GM21786 (cell line): ENCODE data around the gene CARD19.
A peak's percentile ranks its signal among the peaks of the same experiment; 100 is the strongest.

ENCODE experiments used
- ATAC-seq: cut with Tn5 transposase; IDR thresholded peaks from one replicate; pipeline ENCODE4 v1.9.1; 2021; ENCODE audit not compliant: unreplicated experiment

The CARD19 gene

DNA sequence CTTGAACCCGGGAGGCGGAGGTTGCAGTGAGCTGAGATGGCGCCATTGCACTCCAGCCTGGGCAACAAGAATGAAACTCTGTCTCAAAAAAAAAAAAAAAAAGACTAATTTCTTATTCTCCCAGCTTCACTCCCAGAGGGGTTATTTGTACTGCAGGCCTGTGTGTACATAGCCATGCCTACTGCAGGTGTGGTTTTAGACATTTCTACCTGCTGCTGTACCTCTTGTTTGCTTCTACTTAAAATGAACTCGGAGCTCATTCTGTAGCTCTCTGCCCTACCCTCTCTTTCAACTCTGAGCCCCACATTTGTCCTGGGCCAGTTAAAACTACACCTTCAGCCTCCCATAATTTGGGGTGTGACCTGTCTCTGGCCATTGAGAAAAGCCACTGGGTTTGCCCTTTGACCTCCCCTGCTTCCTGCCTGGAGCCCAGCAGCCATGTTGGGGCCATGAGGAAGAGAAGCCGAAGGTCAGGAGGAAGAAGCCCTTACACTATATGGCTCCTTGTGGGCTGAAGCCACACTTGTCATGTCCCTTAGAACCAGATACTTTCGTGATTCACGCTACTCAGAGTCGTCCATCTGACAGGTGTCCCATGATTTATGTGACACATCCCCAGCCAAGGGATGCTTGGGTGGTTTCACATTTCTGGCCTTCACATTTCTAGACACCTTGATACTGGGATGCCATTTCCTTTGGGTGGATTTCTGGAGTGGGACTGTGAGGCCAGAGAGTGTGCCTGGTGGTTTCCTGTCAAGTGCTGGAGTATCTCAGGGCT, 9.4 kb upstream of the CARD19 start:
- no peak for ATAC-seq

DNA sequence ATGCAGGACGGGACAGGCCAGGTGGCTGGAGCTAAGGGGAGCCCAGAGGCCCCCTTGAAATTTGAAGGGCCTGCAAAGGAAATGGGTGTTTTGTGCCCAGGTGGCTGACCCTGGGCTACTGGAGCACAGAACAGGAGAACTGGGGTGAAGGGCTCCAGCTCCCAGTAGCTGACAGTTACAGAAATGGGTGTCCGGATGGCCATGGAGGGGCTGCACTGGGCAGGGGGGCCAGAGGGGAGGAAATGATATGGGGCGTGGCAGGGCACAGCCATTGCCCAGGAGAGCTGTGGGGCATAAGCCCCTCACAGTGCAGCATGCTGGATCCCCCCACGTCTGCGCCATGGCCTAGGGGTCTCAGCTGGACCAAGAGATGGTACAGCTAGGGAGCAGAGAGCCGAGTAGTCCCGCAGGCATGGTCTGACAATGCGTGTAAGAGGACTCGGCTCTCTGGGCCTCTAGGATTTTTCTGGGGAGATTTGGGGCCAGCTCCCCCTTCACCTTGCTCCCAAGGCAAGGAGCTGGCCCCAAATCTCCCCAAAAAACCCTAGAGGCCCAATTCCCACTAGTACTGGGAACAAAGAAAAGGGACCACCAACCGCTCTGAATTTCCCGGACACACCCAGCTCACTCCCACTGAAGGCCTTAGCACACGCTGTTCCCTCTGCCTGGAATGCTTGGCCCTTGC, 7.9 kb upstream of the CARD19 start:
- ATAC-seq = no peak

DNA sequence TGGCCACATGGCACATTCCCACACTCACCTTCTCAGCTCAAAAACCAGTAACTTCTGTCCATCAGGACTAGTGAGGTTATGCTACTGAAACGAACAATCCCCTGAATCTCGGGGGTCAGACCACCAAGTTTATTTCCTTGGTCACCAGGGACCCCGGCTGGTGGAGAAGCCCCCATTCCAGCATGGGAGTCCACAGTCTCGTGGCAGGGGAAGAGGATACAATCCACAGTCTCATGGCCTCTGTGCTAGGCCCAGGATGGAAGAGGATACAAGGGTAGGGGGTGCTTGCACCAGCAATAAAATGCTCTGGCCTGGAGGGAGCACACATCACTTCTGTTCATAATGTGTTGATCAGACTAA, 7.4 kb upstream of the CARD19 start:
- ATAC-seq = no peak

DNA sequence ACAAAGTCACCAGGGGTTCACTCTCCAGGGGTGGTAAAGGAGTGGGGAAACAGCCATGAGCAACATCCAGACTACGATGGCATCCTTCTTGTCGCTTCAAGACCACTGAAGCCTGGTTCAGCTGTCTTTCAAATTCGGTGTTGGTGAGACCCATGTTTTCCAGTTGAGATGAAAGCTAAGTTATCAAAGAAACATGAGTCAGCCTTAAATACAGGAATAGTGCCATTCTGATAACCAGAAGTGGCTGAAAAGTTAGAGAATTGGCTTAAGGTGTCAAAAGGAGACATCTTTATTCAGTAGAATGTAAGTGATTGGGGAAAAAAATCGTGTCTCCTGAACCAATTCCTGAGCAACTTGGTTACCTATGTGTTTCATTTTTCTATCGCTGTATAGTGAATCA, 7.0 kb upstream of the CARD19 start:
- no peak for ATAC-seq

- ATAC-seq = no peak
Observed at GRCh38 chr9:93089481-93089991, 6.5 kb upstream of the CARD19 start.

DNA sequence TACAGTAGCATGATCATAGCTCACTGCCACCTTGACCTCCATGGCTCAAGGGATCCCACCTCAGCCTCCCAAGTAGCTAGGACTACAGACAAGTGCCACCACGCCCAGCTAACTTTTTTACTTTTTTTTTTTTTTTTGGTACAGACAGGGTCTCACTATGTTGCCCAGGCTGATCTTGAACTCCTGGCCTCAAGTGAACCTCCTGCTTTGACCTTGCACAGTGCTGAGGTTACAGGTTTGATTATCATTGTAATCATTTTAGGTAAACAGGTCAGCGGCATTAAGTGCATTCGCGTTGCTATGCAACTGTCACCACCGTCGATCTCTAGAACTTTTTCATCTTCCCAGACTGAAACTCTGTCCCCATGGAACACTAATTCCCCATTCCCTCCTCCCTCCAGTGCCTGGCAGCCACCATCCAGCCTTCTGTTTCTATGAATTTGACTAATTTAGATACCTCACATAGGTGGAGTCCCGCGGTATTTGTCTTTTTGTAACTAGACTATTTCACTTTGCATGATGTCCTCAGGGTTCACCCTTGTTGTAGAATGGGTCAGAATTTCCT, 5.8 kb upstream of the CARD19 start:
- ATAC-seq = no peak

- ATAC-seq = no peak
Observed at GRCh38 chr9:93091056-93091452, 5.0 kb upstream of the CARD19 start.

DNA sequence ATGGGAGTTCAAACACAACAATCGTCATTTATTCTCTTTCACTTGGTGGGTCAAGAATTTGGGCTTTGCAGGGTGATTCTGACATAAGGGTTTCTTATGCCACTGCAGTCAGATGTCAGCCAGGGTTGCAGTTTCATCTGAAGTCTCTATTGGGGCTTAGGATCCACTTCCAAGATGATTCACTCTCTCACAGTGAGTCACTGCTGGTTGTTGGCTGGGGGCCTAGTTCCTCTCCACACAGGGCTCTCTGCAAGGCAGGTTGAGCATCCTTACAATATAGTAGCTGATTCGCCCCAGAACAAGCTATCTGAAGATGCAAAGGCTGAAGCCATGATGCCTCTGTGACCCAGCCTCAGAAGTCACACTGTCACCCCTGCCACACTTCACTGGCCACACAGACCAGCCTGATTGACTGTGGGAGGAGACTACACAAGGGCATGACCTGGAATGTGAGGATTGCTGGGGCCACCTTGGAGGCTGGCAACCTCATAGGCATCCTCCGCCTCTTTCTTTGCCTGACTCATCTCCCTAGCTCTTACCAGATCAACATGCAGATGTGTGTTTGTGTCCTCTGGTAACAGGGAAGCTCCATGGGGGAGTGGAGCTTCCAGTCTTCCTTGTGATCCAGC, 4.5 kb upstream of the CARD19 start:
- ATAC-seq = no peak

- no peak for ATAC-seq
Observed at GRCh38 chr9:93092251-93092991, 3.6 kb upstream of the CARD19 start.

GRCh38 chr9:93093127-93093876, 2.7 kb upstream of the CARD19 start:
- ATAC-seq = no peak

- no peak for ATAC-seq
Observed at GRCh38 chr9:93093877-93094657, 1.9 kb upstream of the CARD19 start.

DNA sequence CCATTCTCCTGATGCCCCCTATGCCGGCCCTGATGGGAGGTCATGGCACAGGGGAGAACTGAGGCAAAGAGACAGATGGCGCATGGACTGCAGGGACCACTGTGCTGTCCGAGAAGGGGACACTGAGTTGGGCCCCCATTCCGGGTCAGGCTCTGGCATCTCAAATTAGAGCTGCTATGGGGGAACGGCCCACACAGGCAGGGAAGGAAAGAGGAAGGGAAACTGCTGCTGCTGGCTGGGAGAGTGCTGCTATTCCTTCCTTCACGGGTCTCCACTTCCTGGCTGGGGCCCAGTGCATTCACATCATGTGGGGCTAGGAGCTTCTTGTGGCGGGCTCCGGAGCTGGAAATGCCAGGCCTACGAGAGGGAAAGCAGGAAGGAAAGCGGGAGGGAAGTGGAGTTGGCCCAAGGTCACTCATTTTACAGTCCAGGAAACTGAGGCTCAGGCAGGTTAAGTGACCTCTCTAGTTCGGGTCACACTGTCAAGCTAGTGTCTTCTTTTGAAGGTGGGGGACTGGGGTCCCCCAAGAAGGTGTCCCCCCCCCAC, 1.3 kb upstream of the CARD19 start:
- ATAC-seq = peak; percentile 12

GRCh38 chr9:93095205-93096130, 549 bp upstream of the CARD19 start:
- ATAC-seq = peak; percentile 54

- ATAC-seq = no peak
Observed at GRCh38 chr9:93096811-93097382, 880 bp downstream of the CARD19 start.

DNA sequence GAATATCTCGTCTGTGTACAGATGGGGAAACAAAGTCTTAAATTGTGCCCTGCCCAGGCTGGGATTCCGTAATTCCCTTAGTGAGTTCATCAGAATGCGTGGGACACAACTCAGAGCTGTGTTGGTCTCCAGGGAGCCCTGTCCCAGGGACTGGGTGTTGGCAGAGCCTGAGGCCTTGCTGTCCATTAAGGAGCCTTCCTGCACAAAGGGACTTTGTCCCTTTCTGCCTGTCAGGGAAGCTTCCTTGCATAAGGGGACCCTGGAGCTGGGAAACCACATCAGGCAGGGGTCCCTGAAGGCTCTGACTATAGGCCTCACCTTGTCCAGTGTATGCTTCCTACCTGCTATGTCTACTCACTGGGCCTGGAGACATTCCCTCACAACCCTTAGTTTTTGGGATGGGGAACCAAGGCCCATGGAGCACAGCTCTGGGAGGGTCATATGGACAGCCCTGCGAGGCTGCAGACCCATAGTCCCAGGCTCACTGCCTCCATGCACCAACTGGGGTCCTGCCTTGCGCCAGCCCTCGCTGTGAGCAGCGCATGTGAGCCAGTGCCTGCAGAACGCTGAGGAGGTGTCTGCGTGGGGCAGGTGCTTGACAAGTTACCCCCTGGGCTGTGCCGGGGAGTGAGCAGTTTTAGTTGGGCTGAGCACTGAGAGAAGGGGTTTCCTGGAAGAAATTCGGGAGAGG, 1.6 kb downstream of the CARD19 start:
- ATAC-seq = no peak

- no peak for ATAC-seq
Observed at GRCh38 chr9:93098236-93098946, 2.4 kb downstream of the CARD19 start.
